K562 (cell line): ENCODE data around the gene HINT3. TPM values are rescaled to one million over a fixed set of nuclear protein-coding genes. Genes with fewer than 3 reads are reported as not detected.

Source experiments
- ATAC-seq: fragments of 200-7000 bp; cut with Tn5 transposase; 3 replicates; pipeline ENCODE4 v1.9.1; 2020; ENCODE audit warnings: moderate library complexity
- BruUV-seq: library from RNA; stranded (reverse); fragments of 400-500 nt; replicated peaks from 2 replicates; lab custom pipeline; 2021; lab: Mats Ljungman, UMichigan
- CTCF ChIA-PET: fragments of 300-600 bp; formaldehyde crosslinking; extraction: SDS; loops from one replicate; lab custom pipeline; 2021; ENCODE audit warnings: low intra/inter-chr PET ratio; lab: Yijun Ruan, JAX
- POLR2A ChIA-PET: fragments of 300-600, 350-650 bp; sonication (Branson Sonifier 250); formaldehyde crosslinking; extraction: SDS; loops from one replicate; lab custom pipeline; 2021; ENCODE audit warnings: antibody characterized with exemption, inconsistent platforms; lab: Yijun Ruan, JAX
- DNase-seq, 4 experiments: peaks; one replicate each; pipeline versions ENCODE4 v3.0.0 to v3.0.0-alpha.2; 2011 to 2018; ENCODE audit warnings: low spot score in 3 of 4, mixed read lengths in 3 of 4; ENCODE audit errors: extremely low read depth in 1 of 4
- FAIRE-seq: peaks from 2 replicates; lab custom pipeline; 2011; peaks lifted over from hg19 to GRCh38; lab: Jason Lieb, UNC
- H2AFZ ChIP-seq: 2 replicates; pipeline ENCODE4 v1.6.0; 2011; ENCODE audit warnings: low read depth, low read length, control low read depth, inconsistent platforms
- H3K27ac ChIP-seq: fragments of 200-600 bp; 3 replicates; pipeline ENCODE4 v1.8.0; 2011; ENCODE audit warnings: low read depth, mild to moderate bottlenecking, control low read depth, inconsistent platforms, low read length, moderate library complexity, mixed read lengths; ENCODE audit errors: extremely low read depth
- H3K27me3 ChIP-seq, 2 experiments: fragments of 300-600 bp in 1 of 2; 2 replicates in 1 of 2; 3 replicates in 1 of 2; pipeline versions ENCODE4 v1.6.0 to v1.8.0; 2011; ENCODE audit warnings: inconsistent platforms in 2 of 2, low read length in 2 of 2, mild to moderate bottlenecking in 1 of 2, mixed read lengths in 1 of 2, moderate library complexity in 1 of 2; ENCODE audit not compliant: control insufficient read depth in 2 of 2, insufficient read depth in 2 of 2
- H3K36me3 ChIP-seq: fragments of 300-600 bp; 3 replicates; pipeline ENCODE4 v1.8.0; 2011; ENCODE audit warnings: mild to moderate bottlenecking, low read length, inconsistent platforms; ENCODE audit not compliant: control insufficient read depth, insufficient read depth
- H3K4me1 ChIP-seq, 2 experiments: fragments of 200-600 bp in 1 of 2; replicated peaks in 1 of 2; 2 replicates in 1 of 2; 3 replicates in 1 of 2; pipeline versions ENCODE4 v1.5.1 to v1.8.0; 2011; ENCODE audit warnings: inconsistent platforms in 2 of 2, low read length in 2 of 2, mild to moderate bottlenecking in 1 of 2, mixed read lengths in 1 of 2, moderate library complexity in 1 of 2; ENCODE audit not compliant: control insufficient read depth in 2 of 2, insufficient read depth in 2 of 2
- H3K4me2 ChIP-seq: 2 replicates; pipeline ENCODE4 v1.6.1; 2011; ENCODE audit warnings: low read length, control low read depth, inconsistent platforms, mixed read lengths; ENCODE audit not compliant: insufficient read depth
- H3K4me3 ChIP-seq: fragments of 200-600 bp; sonication (generic), shearing (Covaris generic); 2 replicates; pipeline ENCODE4 v1.5.1; 2016; ENCODE audit warnings: control low read depth, inconsistent platforms
- H3K79me2 ChIP-seq: fragments of 200-600 bp; 3 replicates; pipeline ENCODE4 v1.8.0; 2011; ENCODE audit warnings: low read length, inconsistent platforms; ENCODE audit not compliant: control insufficient read depth, insufficient read depth
- H3K9ac ChIP-seq, 2 experiments: 2 replicates each; pipeline versions ENCODE4 v1.6.0 to v1.6.1; 2011; ENCODE audit warnings: low read depth in 2 of 2, low read length in 2 of 2, control low read depth in 1 of 2, inconsistent platforms in 1 of 2, mild to moderate bottlenecking in 1 of 2, mixed read lengths in 1 of 2; ENCODE audit not compliant: insufficient read depth in 1 of 2
- H3K9me1 ChIP-seq: one replicate; pipeline ENCODE4 v1.6.0; 2011; ENCODE audit warnings: inconsistent platforms, mild to moderate bottlenecking, low read length, moderate library complexity; ENCODE audit not compliant: control insufficient read depth, insufficient read depth
- H3K9me3 ChIP-seq: replicated peaks from 2 replicates; pipeline ENCODE4 v1.5.1; 2011; ENCODE audit warnings: low read depth, low read length, inconsistent platforms; ENCODE audit not compliant: control insufficient read depth, insufficient read depth
- H4K20me1 ChIP-seq: replicated peaks from 2 replicates; pipeline ENCODE4 v1.6.1; 2011; ENCODE audit warnings: low read length, inconsistent platforms, mixed read lengths; ENCODE audit not compliant: control insufficient read depth, insufficient read depth
- EP300 ChIP-seq: IDR thresholded peaks from 2 replicates; pipeline ENCODE4 v1.6.1; 2012; ENCODE audit warnings: low read length, improper control_type of control experiment
- MECOM ChIP-seq: fragments of 250-450 bp; sonication (Bioruptor Pico); IDR thresholded peaks from 2 replicates; pipeline ENCODE4 v1.8.0; 2022; ENCODE audit warnings: inconsistent platforms
- MYC ChIP-seq, 2 experiments: fragments of 250-450 bp in 1 of 2; sonication (Bioruptor Pico) in 1 of 2; IDR thresholded peaks; 2 replicates each; pipeline versions ENCODE4 v1.5.1 to v1.6.1; 2012 to 2021; ENCODE audit warnings: low read depth in 2 of 2, borderline replicate concordance in 1 of 2, improper control_type of control experiment in 1 of 2, low read length in 1 of 2, mild to moderate bottlenecking in 1 of 2, moderate library complexity in 1 of 2
- NFE2 ChIP-seq: IDR thresholded peaks from 2 replicates; pipeline ENCODE4 v1.6.1; 2014; ENCODE audit warnings: antibody characterized with exemption, low read depth
- NFRKB ChIP-seq: fragments of 450-650 bp; IDR thresholded peaks from 2 replicates; pipeline ENCODE4 v1.6.1; 2016; ENCODE audit warnings: low read depth
- PTTG1 ChIP-seq: fragments of 450-650 bp; IDR thresholded peaks from 2 replicates; pipeline ENCODE4 v1.6.1; 2016; ENCODE audit warnings: low read depth, mild to moderate bottlenecking, missing genetic modification characterization, missing compliant biosample characterization
- THRAP3 ChIP-seq: fragments of 450-650 bp; IDR thresholded peaks from 2 replicates; pipeline ENCODE4 v1.6.1; 2016; ENCODE audit warnings: mild to moderate bottlenecking, inconsistent platforms, borderline replicate concordance
- ZBTB26 ChIP-seq: fragments of 450-650 bp; formaldehyde crosslinking; IDR thresholded peaks from 2 replicates; pipeline ENCODE4 v1.4.0; 2022; ENCODE audit warnings: missing genetic modification characterization
- WGBS: fragments of 100-300 bp; shearing (Covaris generic); methylation state at CpG from one replicate; pipeline ENCODE4 v1.1.6; 2016; ENCODE audit warnings: low coverage, mixed read lengths; ENCODE audit not compliant: insufficient coverage; ENCODE audit errors: missing lambda C conversion rate; 5-methylcytosine and 5-hydroxymethylcytosine counted together
- in situ Hi-C: fragments of 300-500 bp; cut with MboI; formaldehyde crosslinking; loops from 4 replicates; pipeline ENCODE4 v1.15.0; 2018; ENCODE audit warnings: inconsistent platforms, mixed read lengths
- intact Hi-C: fragments of 100-400 bp; cut with micrococcal nuclease; formaldehyde crosslinking; loops from 2 replicates; pipeline ENCODE4 v1.14.2; 2022
- polyA plus RNA-seq, 8 experiments: library from polyadenylated mRNA; depleted of rRNA in 4 of 8; stranded (reverse) in 5 of 8; unstranded in 3 of 8; fragments of >200 nt; fragmentation: Nextera tagmentation in 2 of 8; fragmentation: Illumina TruSeq in 1 of 8; extraction: Ambion mirVana in 2 of 8; extraction: Trizol in 1 of 8; gene quantifications; 2 replicates each; pipeline versions ENCODE4 v1.2.1 to v1.2.3, GENCODE V29; 2011 to 2014; ENCODE audit warnings: inconsistent platforms in 1 of 8, missing spikeins in 1 of 8
- total RNA-seq, 7 experiments: library from RNA; depleted of rRNA in 6 of 7; stranded (reverse); fragments of >200 nt in 6 of 7; fragmentation: Illumina TruSeq in 2 of 7; extraction: Trizol in 2 of 7; gene quantifications; 2 replicates each; pipeline versions ENCODE4 v1.2.1 to v1.2.3, GENCODE V29; 2011 to 2021; ENCODE audit warnings: low replicate concordance in 1 of 7
- TF ChIP-seq, protein P1 (sequence below): fragments of 250-450 bp; sonication (Bioruptor Pico); IDR thresholded peaks from 2 replicates; pipeline ENCODE4 v1.5.0; 2021

Gene HINT3
- total and polyA plus RNA-seq, 9 of the 15 experiments (the other 6 are each of a cell fraction or from before 2014, with no cell fraction given): 1.4 to 16.6 (median 10.8) TPM

- no TSS peak for BruUV-seq
- intact Hi-C loops (no loop called here), in situ Hi-C loops (no loop called here)
- ATAC-seq (no peak), DNase-seq (no peak)
- Histone ChIP-seq H4K20me1 (no peaks in the 10 kb centered on the region), H3K4me2 (no peak overlapping the region), H3K27ac (peak overlapping the region; percentile 70; the same call in 1 of the 3 replicates), H3K36me3 (no peaks in the 10 kb centered on the region), H3K9ac (peak overlapping the region in 1 of 2 experiments; percentile 23; a peak in 1 of 4 replicates), H3K9me3 (no peaks in the 10 kb centered on the region), H3K9me1 (no peaks in the 10 kb centered on the region)
- POLR2A ChIA-PET: interaction anchor here (1.4 to 2.4 kb wide), 3 partner anchors 11 to 22 kb away, joined by 5 to 12 read pairs (median 5); partner anchors contain the start of gene HINT3
- TF ChIP-seq MECOM (CRISPR knock-in tag) (no peak), NFRKB (0 out of 2 replicates have a peak, but pooled peaks have one; percentile 42)
- TF ChIP-seq, all 486 proteins: peak for 1
- no peak for FAIRE-seq
- Histone ChIP-seq H3K27me3 (no peaks in the 10 kb centered on the region), H3K4me1 (peaks cover 22 to 86% of the 10 kb centered on the region in 2 experiments), H3K79me2 (no peaks in the 10 kb centered on the region), H2AFZ (no peak overlapping the region), H3K4me3 (no peak overlapping the region)
- CTCF ChIA-PET: no interaction called here
- 13% methylated on average over 1 of the region's 1 CpG for WGBS
Measured at GRCh38 chr6:125944896-125945295, 11.7 kb upstream of the HINT3 start.

GRCh38 chr6:125945378-125946141, 11.0 kb upstream of the HINT3 start:
- H4K20me1 ChIP-seq: no peaks in the 10 kb centered on the region
- no peaks in the 10 kb centered on the region for H3K27me3 ChIP-seq
- no peak overlapping the region for H3K4me3 ChIP-seq
- H3K27ac ChIP-seq: peak overlapping the region; percentile 79
- peaks cover 25 to 91% of the 10 kb centered on the region in 2 experiments for H3K4me1 ChIP-seq
- FAIRE-seq (peak; percentile 79), ATAC-seq (peak; percentile 29), DNase-seq (peak in 3 of 4 experiments; percentile 55 to 72 (median 57))
- no TSS peak for BruUV-seq
- peaks cover under 1% of the 10 kb centered on the region; the same call in 1 of the 2 replicates for H3K9me3 ChIP-seq
- no peaks in the 10 kb centered on the region for H3K79me2 ChIP-seq
- ChIA-PET CTCF (no interaction called here), POLR2A (interaction anchor here (0.7 to 2.4 kb wide), 7 partner anchors 10 to 156 kb away, joined by 3 to 12 read pairs (median 3); partner anchors contain the start of gene HINT3)
- in situ Hi-C loops (no loop called here), intact Hi-C loops (loop anchor here (2.0 kb wide), 1 partner anchor 23 kb away; no protein-coding TSS in a partner anchor)
- H3K9ac ChIP-seq: peak overlapping the region in 1 of 2 experiments; percentile 49; a peak in 1 of 4 replicates
- WGBS: 0% methylated on average over 1 of the region's 1 CpG
- no peaks in the 10 kb centered on the region for H3K9me1 ChIP-seq
- H3K36me3 ChIP-seq: no peaks in the 10 kb centered on the region
- peak overlapping the region; percentile 80 for H2AFZ ChIP-seq
- H3K4me2 ChIP-seq: peak overlapping the region; percentile 52; the same call in 1 of the 2 replicates
- TF ChIP-seq EP300 (peak; percentile 58; the same call in 1 of the 2 replicates), ZBTB26 (peak; percentile 50; the same call in 1 of the 2 replicates), THRAP3 (no peak), MYC (IDR thresholded peaks at IDR 0.05; ENCODE audit: low read depth, low read length) (0 out of 2 replicates have a peak, but pooled peaks have one; percentile 26), MYC (CRISPR knock-in tag; IDR thresholded peaks at IDR 0.05; ENCODE audit: borderline replicate concordance, low read depth) (no peak), PTTG1 (tag) (no peak), NFE2 (peak; percentile 90)
- TF ChIP-seq, protein P1, sequence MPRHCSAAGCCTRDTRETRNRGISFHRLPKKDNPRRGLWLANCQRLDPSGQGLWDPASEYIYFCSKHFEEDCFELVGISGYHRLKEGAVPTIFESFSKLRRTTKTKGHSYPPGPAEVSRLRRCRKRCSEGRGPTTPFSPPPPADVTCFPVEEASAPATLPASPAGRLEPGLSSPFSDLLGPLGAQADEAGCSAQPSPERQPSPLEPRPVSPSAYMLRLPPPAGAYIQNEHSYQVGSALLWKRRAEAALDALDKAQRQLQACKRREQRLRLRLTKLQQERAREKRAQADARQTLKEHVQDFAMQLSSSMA (CRISPR knock-in tag): no peak
